ENCODE measurements around the gene LRRC34. TPM values are rescaled to one million over a fixed set of nuclear protein-coding genes. Genes with fewer than 3 reads are reported as not detected.

LRRC34 gene
- total RNA-seq, 1 donor from 2014 or later, result 5.1 TPM

DNA sequence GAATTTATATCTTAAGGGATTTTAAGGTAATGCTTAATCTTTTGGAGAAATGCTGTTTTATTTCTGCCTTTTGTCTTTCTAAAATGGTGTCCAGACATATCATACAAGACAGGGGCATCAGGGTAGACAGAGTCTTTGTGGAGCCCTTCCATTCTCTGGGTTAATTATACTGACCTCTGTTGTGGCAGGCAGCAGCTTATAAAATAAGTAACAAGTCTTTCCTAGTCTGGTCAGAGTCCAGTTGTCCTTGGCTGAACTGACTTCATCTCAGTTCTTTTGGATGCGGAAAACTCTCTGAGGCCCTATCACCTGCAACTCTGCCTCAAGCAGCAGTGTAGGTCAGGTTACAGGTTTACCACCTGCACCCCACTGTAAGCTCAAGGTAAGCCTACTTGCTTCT is 20.3 kb downstream of the LRRC34 start:
- Mint-ChIP-seq H3K9me3 (no peaks in the 10 kb centered on the region), H3K36me3 (peaks cover 13% of the 10 kb centered on the region), H3K4me3 (no peak overlapping the region), H3K27ac (no peak overlapping the region), H3K27me3 (ENCODE audit: low read depth) (no peaks in the 10 kb centered on the region), H3K4me1 (no peaks in the 10 kb centered on the region)
- TF ChIP-seq, protein P1, sequence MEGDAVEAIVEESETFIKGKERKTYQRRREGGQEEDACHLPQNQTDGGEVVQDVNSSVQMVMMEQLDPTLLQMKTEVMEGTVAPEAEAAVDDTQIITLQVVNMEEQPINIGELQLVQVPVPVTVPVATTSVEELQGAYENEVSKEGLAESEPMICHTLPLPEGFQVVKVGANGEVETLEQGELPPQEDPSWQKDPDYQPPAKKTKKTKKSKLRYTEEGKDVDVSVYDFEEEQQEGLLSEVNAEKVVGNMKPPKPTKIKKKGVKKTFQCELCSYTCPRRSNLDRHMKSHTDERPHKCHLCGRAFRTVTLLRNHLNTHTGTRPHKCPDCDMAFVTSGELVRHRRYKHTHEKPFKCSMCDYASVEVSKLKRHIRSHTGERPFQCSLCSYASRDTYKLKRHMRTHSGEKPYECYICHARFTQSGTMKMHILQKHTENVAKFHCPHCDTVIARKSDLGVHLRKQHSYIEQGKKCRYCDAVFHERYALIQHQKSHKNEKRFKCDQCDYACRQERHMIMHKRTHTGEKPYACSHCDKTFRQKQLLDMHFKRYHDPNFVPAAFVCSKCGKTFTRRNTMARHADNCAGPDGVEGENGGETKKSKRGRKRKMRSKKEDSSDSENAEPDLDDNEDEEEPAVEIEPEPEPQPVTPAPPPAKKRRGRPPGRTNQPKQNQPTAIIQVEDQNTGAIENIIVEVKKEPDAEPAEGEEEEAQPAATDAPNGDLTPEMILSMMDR (IDR thresholded peaks at IDR 0.05; ENCODE audit: unreplicated experiment), result no peak
- no peak for DNase-seq (ENCODE audit: low spot score in 2 of 2, unreplicated experiment in 2 of 2)

- no peaks in the 10 kb centered on the region for H3K9me3 Mint-ChIP-seq
- H3K27me3 Mint-ChIP-seq (ENCODE audit: low read depth), result no peaks in the 10 kb centered on the region
- TF ChIP-seq, protein P1 (IDR thresholded peaks at IDR 0.05; ENCODE audit: unreplicated experiment), result no peak
- no peak overlapping the region for H3K4me3 Mint-ChIP-seq
- peaks cover 13% of the 10 kb centered on the region for H3K36me3 Mint-ChIP-seq
- H3K4me1 Mint-ChIP-seq, result no peaks in the 10 kb centered on the region
- no peak for DNase-seq (ENCODE audit: low spot score in 2 of 2, unreplicated experiment in 2 of 2)
- H3K27ac Mint-ChIP-seq, result no peak overlapping the region
Observed at GRCh38 chr3:169790687-169791429, 21.8 kb downstream of the LRRC34 start.

DNA sequence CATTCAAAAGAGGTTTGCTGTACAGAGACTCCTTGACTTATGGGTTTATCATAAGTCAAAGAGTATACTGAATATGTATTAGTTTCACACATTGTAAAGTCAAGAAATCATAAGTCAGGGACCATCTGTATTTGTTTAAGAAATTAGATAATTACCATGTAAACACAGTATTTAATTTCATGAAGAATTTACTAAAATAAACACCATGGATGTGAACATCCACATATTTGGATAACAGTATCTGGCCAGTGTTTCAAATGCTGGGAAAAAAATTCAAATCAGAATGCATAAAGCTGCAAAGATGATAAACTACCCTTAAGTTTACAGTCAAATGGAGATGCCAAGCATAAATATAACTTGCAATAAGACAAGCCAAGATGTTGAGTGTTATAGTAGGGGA is 22.5 kb downstream of the LRRC34 start:
- no peak overlapping the region for H3K27ac Mint-ChIP-seq
- H3K36me3 Mint-ChIP-seq, result peaks cover 16% of the 10 kb centered on the region
- DNase-seq (ENCODE audit: low spot score in 2 of 2, unreplicated experiment in 2 of 2), result no peak
- H3K27me3 Mint-ChIP-seq (ENCODE audit: low read depth), result no peaks in the 10 kb centered on the region
- TF ChIP-seq, protein P1 (IDR thresholded peaks at IDR 0.05; ENCODE audit: unreplicated experiment), result no peak
- H3K4me1 Mint-ChIP-seq, result no peaks in the 10 kb centered on the region
- H3K9me3 Mint-ChIP-seq, result no peaks in the 10 kb centered on the region
- no peak overlapping the region for H3K4me3 Mint-ChIP-seq

DNA sequence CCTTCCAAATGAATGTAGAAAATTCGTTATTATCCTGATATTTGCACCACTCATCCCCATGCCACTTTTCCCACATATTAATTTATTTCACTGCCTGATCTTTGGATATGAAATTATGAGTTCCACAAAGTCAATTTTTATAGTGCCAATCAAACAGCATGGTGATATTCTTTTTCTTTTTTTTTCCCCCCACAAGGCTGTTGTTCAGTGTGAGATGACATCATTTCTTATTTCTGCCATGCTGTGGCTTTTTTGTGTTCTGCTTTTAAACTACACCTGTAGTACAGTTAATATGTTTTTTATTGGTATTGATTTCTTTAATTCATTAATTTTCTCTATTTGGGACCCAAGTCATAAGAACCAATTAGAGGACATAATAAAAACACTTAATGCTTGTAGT is 24.9 kb downstream of the LRRC34 start:
- H3K9me3 Mint-ChIP-seq, result no peaks in the 10 kb centered on the region
- no peak overlapping the region for H3K27ac Mint-ChIP-seq
- peaks cover 15% of the 10 kb centered on the region for H3K36me3 Mint-ChIP-seq
- H3K4me1 Mint-ChIP-seq, result no peaks in the 10 kb centered on the region
- no peaks in the 10 kb centered on the region for H3K27me3 Mint-ChIP-seq (ENCODE audit: low read depth)
- H3K4me3 Mint-ChIP-seq, result no peak overlapping the region
- TF ChIP-seq, protein P1 (IDR thresholded peaks at IDR 0.05; ENCODE audit: unreplicated experiment), result no peak
- no peak for DNase-seq (ENCODE audit: low spot score in 2 of 2, unreplicated experiment in 2 of 2)

- H3K4me1 Mint-ChIP-seq, result no peaks in the 10 kb centered on the region
- no peak for DNase-seq (ENCODE audit: low spot score in 2 of 2, unreplicated experiment in 2 of 2)
- no peaks in the 10 kb centered on the region for H3K27me3 Mint-ChIP-seq (ENCODE audit: low read depth)
- TF ChIP-seq, protein P1 (IDR thresholded peaks at IDR 0.05; ENCODE audit: unreplicated experiment), result no peak
- H3K9me3 Mint-ChIP-seq, result no peaks in the 10 kb centered on the region
- H3K4me3 Mint-ChIP-seq, result no peak overlapping the region
- no peak overlapping the region for H3K27ac Mint-ChIP-seq
- peaks cover 10% of the 10 kb centered on the region for H3K36me3 Mint-ChIP-seq
Observed at GRCh38 chr3:169787120-169787519, 25.6 kb downstream of the LRRC34 start.

All from mesothelial cell of epicardium (in vitro differentiated cells).